HUES64 (cell line): Measurements from ENCODE around the gene CEP170B.

Source experiments
- H3K27ac ChIP-seq: 2 replicates; pipeline ENCODE4 v1.7.0; 2013; ENCODE audit warnings: low read depth, low read length, inconsistent platforms
- H3K27me3 ChIP-seq: 2 replicates; pipeline ENCODE4 v1.6.1; 2013; ENCODE audit warnings: mild to moderate bottlenecking, low read length; ENCODE audit not compliant: insufficient read depth
- H3K36me3 ChIP-seq: 2 replicates; pipeline ENCODE4 v1.6.1; 2013; ENCODE audit warnings: mild to moderate bottlenecking, low read length; ENCODE audit not compliant: insufficient read depth
- H3K4me1 ChIP-seq: 2 replicates; pipeline ENCODE4 v1.6.1; 2013; ENCODE audit warnings: mild to moderate bottlenecking, low read length, moderate library complexity; ENCODE audit not compliant: insufficient read depth
- H3K4me3 ChIP-seq: 2 replicates; pipeline ENCODE4 v1.5.1; 2013; ENCODE audit warnings: mild to moderate bottlenecking, low read length, moderate library complexity
- H3K9ac ChIP-seq: 2 replicates; pipeline ENCODE4 v1.6.1; 2013; ENCODE audit warnings: mild to moderate bottlenecking, low read depth, low read length
- H3K9me3 ChIP-seq: 2 replicates; pipeline ENCODE4 v1.6.1; 2013; ENCODE audit warnings: low read depth, low read length; ENCODE audit not compliant: insufficient read depth
- WGBS: fragments of 150-250, 120-280 bp; methylation state at CpG from one replicate; pipeline ENCODE4 v1.1.7; 2013; ENCODE audit warnings: missing lambda C conversion rate; 5-methylcytosine and 5-hydroxymethylcytosine counted together

The CEP170B gene

GRCh38 chr14:104927432-104927816 is 62.4 kb downstream of the CEP170B start:
- Histone ChIP-seq H3K4me1 (no peaks in the 10 kb centered on the region), H3K27me3 (peaks cover 26% of the 10 kb centered on the region), H3K27ac (no peak overlapping the region), H3K36me3 (no peaks in the 10 kb centered on the region), H3K9me3 (peaks cover 3% of the 10 kb centered on the region; the same call in 1 of the 2 replicates), H3K4me3 (no peak overlapping the region), H3K9ac (no peak overlapping the region)
- WGBS, result 86% methylated on average over 10 of the region's 10 CpGs

DNA sequence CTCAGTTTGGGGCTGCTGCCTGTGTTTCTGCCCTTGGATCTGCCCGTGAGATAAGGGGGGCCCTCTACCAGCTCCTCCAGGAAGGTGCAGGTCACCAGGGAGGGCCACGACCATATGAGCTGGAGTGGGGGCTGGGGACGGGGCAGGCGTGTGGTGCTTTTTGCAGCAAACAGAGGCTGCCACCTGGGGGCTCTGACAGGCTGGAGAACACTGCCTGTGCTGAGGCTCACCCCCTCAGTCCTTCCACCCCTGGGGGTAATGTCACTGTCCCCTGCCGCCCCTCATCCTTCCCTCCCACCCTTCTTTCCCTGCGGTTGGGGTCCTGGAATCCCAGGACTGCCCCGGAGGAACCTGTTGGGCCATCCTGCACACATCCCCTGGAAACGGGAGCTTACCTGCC is 62.8 kb downstream of the CEP170B start:
- 75% methylated on average over 8 of the region's 8 CpGs for WGBS

DNA sequence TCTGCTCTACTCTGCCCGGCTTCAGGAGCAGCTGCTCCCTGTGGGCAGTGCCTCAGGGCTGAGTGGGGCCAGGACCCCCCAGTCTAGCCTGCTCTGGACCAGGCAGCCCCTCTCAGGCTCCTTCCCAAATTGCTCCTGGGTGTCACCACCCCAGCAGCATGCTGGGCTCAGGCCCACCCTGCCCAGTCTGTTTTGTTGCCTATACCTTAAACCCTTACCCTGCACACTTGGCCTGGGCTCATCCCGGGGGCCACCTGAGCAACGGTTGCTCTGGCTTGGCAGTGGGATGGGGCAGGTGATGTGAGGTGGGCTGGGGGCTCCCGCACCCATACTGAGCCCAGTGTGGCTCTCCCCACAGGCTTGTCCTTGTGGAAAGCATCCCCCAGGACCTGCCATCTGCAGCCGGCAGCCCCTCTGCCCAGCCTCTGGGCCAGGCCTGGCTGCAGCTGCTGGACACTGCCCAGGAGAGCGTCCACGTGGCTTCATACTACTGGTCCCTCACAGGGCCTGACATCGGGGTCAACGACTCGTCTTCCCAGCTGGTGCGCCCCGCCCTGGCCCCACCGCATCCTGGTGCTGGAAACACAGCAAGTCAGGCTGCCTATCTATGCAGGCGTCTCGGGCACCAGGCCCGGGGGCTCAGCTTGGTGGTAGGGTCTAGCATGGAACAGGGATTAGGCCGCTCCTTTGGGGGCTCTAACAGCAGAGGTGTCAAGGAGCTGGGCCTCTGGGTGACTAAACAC is 63.5 kb downstream of the CEP170B start:
- H3K4me1 ChIP-seq, result no peaks in the 10 kb centered on the region
- no peak overlapping the region for H3K27ac ChIP-seq
- H3K4me3 ChIP-seq, result no peak overlapping the region
- no peak overlapping the region for H3K9ac ChIP-seq
- H3K9me3 ChIP-seq, result peaks cover 3% of the 10 kb centered on the region; the same call in 1 of the 2 replicates
- no peaks in the 10 kb centered on the region for H3K36me3 ChIP-seq
- WGBS, result 91% methylated on average over 17 of the region's 17 CpGs
- peaks cover 35% of the 10 kb centered on the region for H3K27me3 ChIP-seq

More for the DNA sequence above, 62.8 kb downstream of the CEP170B start:
- Histone ChIP-seq H3K27me3 (peaks cover 31% of the 10 kb centered on the region), H3K4me3 (no peak overlapping the region), H3K9me3 (peaks cover 3% of the 10 kb centered on the region; the same call in 1 of the 2 replicates), H3K9ac (no peak overlapping the region), H3K36me3 (no peaks in the 10 kb centered on the region), H3K27ac (no peak overlapping the region), H3K4me1 (no peaks in the 10 kb centered on the region)

- no peaks in the 10 kb centered on the region for H3K36me3 ChIP-seq
- no peak overlapping the region for H3K27ac ChIP-seq
- no peaks in the 10 kb centered on the region for H3K4me1 ChIP-seq
- peaks cover 42% of the 10 kb centered on the region for H3K27me3 ChIP-seq
- 91% methylated on average over 15 of the region's 15 CpGs for WGBS
- H3K9ac ChIP-seq, result no peak overlapping the region
- H3K4me3 ChIP-seq, result no peak overlapping the region
- H3K9me3 ChIP-seq, result no peaks in the 10 kb centered on the region
These were observed 64.5 kb downstream of the CEP170B start for GRCh38 chr14:104929268-104930230.

DNA sequence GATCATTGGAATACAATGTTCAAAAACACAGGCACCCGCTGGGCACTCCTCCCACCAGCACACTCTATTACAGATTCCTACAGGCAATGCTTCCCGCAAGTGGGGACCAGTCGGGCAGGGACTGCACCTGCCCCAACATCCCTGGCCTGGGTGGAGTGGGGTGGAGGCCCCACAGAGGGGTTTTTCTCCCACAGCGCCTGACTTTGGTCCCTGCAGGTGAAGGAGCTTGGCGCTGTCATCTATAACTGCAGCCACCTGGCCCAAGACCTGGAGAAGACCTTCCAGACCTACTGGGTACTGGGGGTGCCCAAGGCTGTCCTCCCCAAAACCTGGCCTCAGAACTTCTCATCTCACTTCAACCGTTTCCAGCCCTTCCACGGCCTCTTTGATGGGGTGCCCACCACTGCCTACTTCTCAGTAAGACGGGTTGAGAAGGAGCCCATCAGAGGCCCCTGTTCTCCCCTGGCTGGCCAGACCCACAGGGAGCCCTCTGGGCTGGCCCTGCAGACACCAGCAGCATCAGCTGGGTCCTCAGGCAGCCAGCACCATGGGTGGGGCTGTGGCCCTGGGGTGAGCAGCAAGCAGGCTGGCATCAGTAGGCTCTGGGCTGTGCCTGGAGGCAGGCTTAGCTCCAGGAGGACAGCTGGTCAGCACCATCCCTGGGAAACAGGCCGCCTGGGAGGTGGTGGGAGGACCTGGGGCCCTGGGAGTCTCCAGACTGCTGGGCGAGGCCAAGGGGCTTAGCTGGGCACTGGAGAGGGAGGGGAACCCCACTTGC is 65.6 kb downstream of the CEP170B start:
- no peaks in the 10 kb centered on the region for H3K36me3 ChIP-seq
- no peaks in the 10 kb centered on the region for H3K4me1 ChIP-seq
- H3K9me3 ChIP-seq, result no peaks in the 10 kb centered on the region
- no peak overlapping the region for H3K9ac ChIP-seq
- 90% methylated on average over 10 of the region's 10 CpGs for WGBS
- H3K4me3 ChIP-seq, result no peak overlapping the region
- H3K27me3 ChIP-seq, result peaks cover 53% of the 10 kb centered on the region
- H3K27ac ChIP-seq, result no peak overlapping the region

- H3K36me3 ChIP-seq, result no peaks in the 10 kb centered on the region
- peaks cover 59% of the 10 kb centered on the region for H3K27me3 ChIP-seq
- no peaks in the 10 kb centered on the region for H3K4me1 ChIP-seq
- H3K4me3 ChIP-seq, result no peak overlapping the region
- 86% methylated on average over 8 of the region's 9 CpGs for WGBS
- no peak overlapping the region for H3K27ac ChIP-seq
- no peaks in the 10 kb centered on the region for H3K9me3 ChIP-seq
- H3K9ac ChIP-seq, result no peak overlapping the region
These were observed 66.3 kb downstream of the CEP170B start for GRCh38 chr14:104931304-104931770.

DNA sequence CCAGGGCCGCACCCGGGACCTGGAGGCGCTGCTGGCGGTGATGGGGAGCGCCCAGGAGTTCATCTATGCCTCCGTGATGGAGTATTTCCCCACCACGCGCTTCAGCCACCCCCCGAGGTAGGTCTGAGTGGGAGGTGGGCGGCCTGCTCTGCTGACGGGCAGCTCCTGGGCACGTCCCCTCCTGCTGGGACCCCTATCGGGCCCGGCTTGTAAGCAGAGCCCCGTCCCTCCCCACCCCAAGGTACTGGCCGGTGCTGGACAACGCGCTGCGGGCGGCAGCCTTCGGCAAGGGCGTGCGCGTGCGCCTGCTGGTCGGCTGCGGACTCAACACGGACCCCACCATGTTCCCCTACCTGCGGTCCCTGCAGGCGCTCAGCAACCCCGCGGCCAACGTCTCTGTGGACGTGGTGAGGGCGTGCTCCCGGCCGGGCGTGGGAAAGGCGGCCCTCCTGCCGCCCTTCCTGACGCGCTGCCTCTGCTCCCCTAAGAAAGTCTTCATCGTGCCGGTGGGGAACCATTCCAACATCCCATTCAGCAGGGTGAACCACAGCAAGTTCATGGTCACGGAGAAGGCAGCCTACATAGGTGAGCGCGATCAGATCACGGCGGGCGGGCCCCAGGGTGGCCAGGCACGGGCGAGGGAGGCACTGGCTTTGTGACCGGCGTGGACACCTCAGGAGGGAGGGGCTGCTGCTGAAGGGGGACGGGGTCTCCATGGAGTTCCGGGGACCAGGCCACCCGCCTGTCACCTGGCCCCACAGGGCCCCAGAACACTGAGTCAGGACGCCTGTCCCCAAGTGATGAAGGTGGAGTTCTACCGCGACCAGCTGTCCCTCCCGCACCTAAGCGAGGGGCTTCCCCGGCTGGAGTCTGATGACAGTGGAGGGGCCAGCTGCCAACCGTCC is 67.0 kb downstream of the CEP170B start:
- Histone ChIP-seq H3K4me1 (no peaks in the 10 kb centered on the region), H3K9me3 (no peaks in the 10 kb centered on the region), H3K27ac (no peak overlapping the region), H3K27me3 (peaks cover 60% of the 10 kb centered on the region), H3K9ac (no peak overlapping the region), H3K36me3 (no peaks in the 10 kb centered on the region), H3K4me3 (peak overlapping the region; percentile 49)
- 68% methylated on average over 64 of the region's 64 CpGs for WGBS

DNA sequence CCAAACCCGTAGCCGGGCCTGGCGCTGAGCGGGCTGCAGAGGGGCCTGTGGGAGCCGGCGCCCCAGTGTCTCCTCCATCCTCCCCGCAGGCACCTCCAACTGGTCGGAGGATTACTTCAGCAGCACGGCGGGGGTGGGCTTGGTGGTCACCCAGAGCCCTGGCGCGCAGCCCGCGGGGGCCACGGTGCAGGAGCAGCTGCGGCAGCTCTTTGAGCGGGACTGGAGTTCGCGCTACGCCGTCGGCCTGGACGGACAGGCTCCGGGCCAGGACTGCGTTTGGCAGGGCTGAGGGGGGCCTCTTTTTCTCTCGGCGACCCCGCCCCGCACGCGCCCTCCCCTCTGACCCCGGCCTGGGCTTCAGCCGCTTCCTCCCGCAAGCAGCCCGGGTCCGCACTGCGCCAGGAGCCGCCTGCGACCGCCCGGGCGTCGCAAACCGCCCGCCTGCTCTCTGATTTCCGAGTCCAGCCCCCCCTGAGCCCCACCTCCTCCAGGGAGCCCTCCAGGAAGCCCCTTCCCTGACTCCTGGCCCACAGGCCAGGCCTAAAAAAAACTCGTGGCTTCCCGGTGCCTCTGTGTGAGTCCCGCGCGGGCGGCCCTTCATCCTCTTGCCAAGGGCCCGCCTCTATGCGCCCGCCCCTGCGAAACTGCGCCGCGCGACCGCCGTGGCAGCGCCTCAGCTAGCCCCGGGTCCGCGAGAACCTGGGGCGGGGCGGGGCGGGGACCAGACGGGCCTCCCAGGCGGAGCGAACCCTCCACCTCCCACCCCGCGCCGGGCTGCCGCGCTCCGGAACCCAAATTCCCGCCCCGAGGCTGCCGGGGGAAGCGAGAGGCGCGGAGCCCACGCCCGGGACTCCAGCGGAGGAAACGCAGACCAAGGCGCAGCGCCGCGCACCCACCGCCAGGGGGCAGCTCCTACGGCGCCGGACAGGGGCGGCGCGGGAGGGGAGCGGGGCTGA is 67.9 kb downstream of the CEP170B start:
- Histone ChIP-seq H3K27me3 (peaks cover 70% of the 10 kb centered on the region), H3K9ac (peak overlapping the region; percentile 47; the same call in 1 of the 2 replicates), H3K36me3 (no peaks in the 10 kb centered on the region), H3K4me1 (no peaks in the 10 kb centered on the region), H3K9me3 (no peaks in the 10 kb centered on the region), H3K4me3 (peak overlapping the region; percentile 49), H3K27ac (no peak overlapping the region)
- 3% methylated on average over 96 of the region's 100 CpGs for WGBS
